T-helper 2 cell treated with Interferon-gamma antibody and Interleukin-4, amounts not matched to agents 5 μg/mL and 100 μg/mL, for 36 hours (primary cell): ENCODE results near the gene ITGA11.
"Not testable (repeated sequence)": the region's sequence is repeated elsewhere in the genome, so short reads cannot be mapped to it uniquely, and the experiment has no call there.

ENCODE experiments used
- DNase-seq: peaks from one replicate; pipeline ENCODE4 v3.0.0; 2021; ENCODE audit warnings: low spot score
- H3K27ac Mint-ChIP-seq: one replicate; pipeline ENCODE4 v1.8.0; 2021; ENCODE audit warnings: mild to moderate bottlenecking, mixed read lengths
- H3K27me3 Mint-ChIP-seq: one replicate; pipeline ENCODE4 v1.8.0; 2021; ENCODE audit warnings: low read depth, mixed read lengths
- H3K36me3 Mint-ChIP-seq: one replicate; pipeline ENCODE4 v1.8.0; 2021; ENCODE audit warnings: low read depth, mixed read lengths
- H3K4me1 Mint-ChIP-seq: one replicate; pipeline ENCODE4 v1.8.0; 2021; ENCODE audit warnings: low read depth, mixed read lengths
- H3K4me3 Mint-ChIP-seq: one replicate; pipeline ENCODE4 v1.8.0; 2022; ENCODE audit warnings: mild to moderate bottlenecking, moderate library complexity, mixed read lengths
- H3K9me3 Mint-ChIP-seq: one replicate; pipeline ENCODE4 v1.8.0; 2021; ENCODE audit warnings: mixed read lengths

ITGA11 gene

GRCh38 chr15:68407141-68407885 is 24.6 kb downstream of the ITGA11 start:
- Mint-ChIP-seq H3K27ac (no peak overlapping the region), H3K36me3 (no peaks in the 10 kb centered on the region), H3K9me3 (no peaks in the 10 kb centered on the region), H3K4me3 (no peak overlapping the region), H3K27me3 (peaks cover 3% of the 10 kb centered on the region), H3K4me1 (no peaks in the 10 kb centered on the region)
- DNase-seq, result no peak

GRCh38 chr15:68405378-68406250 is 26.3 kb downstream of the ITGA11 start:
- no peaks in the 10 kb centered on the region for H3K9me3 Mint-ChIP-seq
- H3K27ac Mint-ChIP-seq, result no peak overlapping the region
- H3K4me1 Mint-ChIP-seq, result no peaks in the 10 kb centered on the region
- H3K4me3 Mint-ChIP-seq, result no peak overlapping the region
- H3K27me3 Mint-ChIP-seq, result peaks cover 3% of the 10 kb centered on the region
- no peak for DNase-seq
- H3K36me3 Mint-ChIP-seq, result no peaks in the 10 kb centered on the region

GRCh38 chr15:68404056-68404798 is 27.7 kb downstream of the ITGA11 start:
- H3K27ac Mint-ChIP-seq, result no peak overlapping the region
- no peaks in the 10 kb centered on the region for H3K9me3 Mint-ChIP-seq
- H3K4me1 Mint-ChIP-seq, result no peaks in the 10 kb centered on the region
- H3K36me3 Mint-ChIP-seq, result no peaks in the 10 kb centered on the region
- no peak overlapping the region for H3K4me3 Mint-ChIP-seq
- H3K27me3 Mint-ChIP-seq, result peaks cover 3% of the 10 kb centered on the region
- no peak for DNase-seq

- H3K4me3 Mint-ChIP-seq, result no peak overlapping the region
- no peaks in the 10 kb centered on the region for H3K36me3 Mint-ChIP-seq
- DNase-seq, result no peak
- no peak overlapping the region for H3K27ac Mint-ChIP-seq
- no peaks in the 10 kb centered on the region for H3K9me3 Mint-ChIP-seq
- H3K27me3 Mint-ChIP-seq, result peaks cover 3% of the 10 kb centered on the region
- no peaks in the 10 kb centered on the region for H3K4me1 Mint-ChIP-seq
These were observed 28.6 kb downstream of the ITGA11 start for GRCh38 chr15:68403161-68403941.

- no peaks in the 10 kb centered on the region for H3K36me3 Mint-ChIP-seq
- DNase-seq, result no peak
- H3K9me3 Mint-ChIP-seq, result no peaks in the 10 kb centered on the region
These were observed 29.4 kb downstream of the ITGA11 start for GRCh38 chr15:68402432-68403160.

DNA sequence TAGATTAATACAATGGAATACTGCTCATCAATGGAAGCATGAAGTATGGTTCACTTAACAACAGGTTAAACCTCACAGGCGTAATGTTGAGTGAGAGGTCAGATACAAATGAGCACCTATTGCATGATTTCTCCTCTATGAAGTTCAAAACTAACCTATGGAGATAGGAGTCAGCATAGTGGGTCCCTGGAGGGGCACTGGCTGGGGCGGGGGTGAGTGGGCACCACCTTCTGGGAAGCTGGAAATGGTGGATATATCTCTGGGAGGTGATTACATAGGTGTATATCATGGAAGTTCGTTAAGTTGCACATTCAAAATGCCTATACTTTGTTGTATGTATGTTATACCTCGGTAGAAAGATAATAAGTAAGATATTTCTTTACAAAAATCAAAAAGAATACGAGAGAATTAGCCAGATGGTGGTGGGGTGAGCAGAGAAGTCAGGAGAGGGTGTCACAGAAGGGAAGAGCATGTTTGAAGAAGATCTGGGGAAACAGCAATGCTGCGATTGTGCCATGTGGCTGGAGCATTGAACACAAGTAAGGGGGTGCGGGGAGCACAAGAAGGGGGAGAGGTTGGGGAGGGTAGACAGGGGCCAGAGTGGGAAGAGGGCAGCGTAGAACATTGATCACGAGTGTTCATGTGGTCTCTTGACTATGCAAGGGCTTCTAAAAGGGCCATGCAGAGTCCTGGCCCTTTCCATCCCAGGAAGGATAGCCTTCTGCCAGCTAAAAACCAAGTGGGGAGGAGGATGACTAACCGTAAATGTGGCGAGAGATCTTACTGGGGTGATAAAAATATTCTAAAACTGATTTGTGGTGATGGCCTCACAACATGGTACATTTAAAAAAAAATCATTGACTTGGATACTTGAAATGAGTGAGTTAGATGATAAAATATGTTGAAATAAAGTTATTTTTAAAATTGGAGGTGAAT is 30.2 kb downstream of the ITGA11 start:
- no peak overlapping the region for H3K4me3 Mint-ChIP-seq
- H3K36me3 Mint-ChIP-seq, result no peaks in the 10 kb centered on the region
- H3K27me3 Mint-ChIP-seq, result no peaks in the 10 kb centered on the region
- H3K27ac Mint-ChIP-seq, result no peak overlapping the region
- H3K9me3 Mint-ChIP-seq, result no peaks in the 10 kb centered on the region
- H3K4me1 Mint-ChIP-seq, result no peaks in the 10 kb centered on the region
- no peak for DNase-seq

More at GRCh38 chr15:68402432-68403160, 29.4 kb downstream of the ITGA11 start:
- Mint-ChIP-seq H3K27me3 (no peaks in the 10 kb centered on the region), H3K4me1 (no peaks in the 10 kb centered on the region), H3K27ac (no peak overlapping the region), H3K4me3 (no peak overlapping the region)

- no peak overlapping the region for H3K4me3 Mint-ChIP-seq
- no peaks in the 10 kb centered on the region for H3K36me3 Mint-ChIP-seq
These were observed 31.9 kb downstream of the ITGA11 start for GRCh38 chr15:68400066-68400456.

GRCh38 chr15:68399096-68400065 is 32.6 kb downstream of the ITGA11 start:
- Mint-ChIP-seq H3K36me3 (no peaks in the 10 kb centered on the region), H3K27me3 (peaks cover 12% of the 10 kb centered on the region), H3K27ac (no peak overlapping the region), H3K4me1 (no peaks in the 10 kb centered on the region), H3K9me3 (peaks cover 6% of the 10 kb centered on the region), H3K4me3 (no peak overlapping the region)
- no peak for DNase-seq

More at GRCh38 chr15:68400066-68400456, 31.9 kb downstream of the ITGA11 start:
- DNase-seq, result no peak
- peaks cover 6% of the 10 kb centered on the region for H3K9me3 Mint-ChIP-seq
- no peak overlapping the region for H3K27ac Mint-ChIP-seq
- peaks cover 5% of the 10 kb centered on the region for H3K27me3 Mint-ChIP-seq
- no peaks in the 10 kb centered on the region for H3K4me1 Mint-ChIP-seq

- H3K4me1 Mint-ChIP-seq, H3K4me3 Mint-ChIP-seq, H3K9me3 Mint-ChIP-seq: not testable (repeated sequence)
These were observed 34.0 kb downstream of the ITGA11 start for GRCh38 chr15:68397999-68398398.

GRCh38 chr15:68396068-68396467 is 35.9 kb downstream of the ITGA11 start:
- Mint-ChIP-seq H3K27me3 (peaks cover 25% of the 10 kb centered on the region), H3K36me3 (no peaks in the 10 kb centered on the region), H3K4me3 (no peak overlapping the region), H3K4me1 (peaks cover 15% of the 10 kb centered on the region), H3K27ac (no peak overlapping the region), H3K9me3 (peaks cover 14% of the 10 kb centered on the region)
- DNase-seq, result no peak

More at GRCh38 chr15:68397999-68398398, 34.0 kb downstream of the ITGA11 start:
- not testable (repeated sequence) for H3K36me3 Mint-ChIP-seq, DNase-seq, H3K27ac Mint-ChIP-seq
- peaks cover 20% of the 10 kb centered on the region for H3K27me3 Mint-ChIP-seq

DNA sequence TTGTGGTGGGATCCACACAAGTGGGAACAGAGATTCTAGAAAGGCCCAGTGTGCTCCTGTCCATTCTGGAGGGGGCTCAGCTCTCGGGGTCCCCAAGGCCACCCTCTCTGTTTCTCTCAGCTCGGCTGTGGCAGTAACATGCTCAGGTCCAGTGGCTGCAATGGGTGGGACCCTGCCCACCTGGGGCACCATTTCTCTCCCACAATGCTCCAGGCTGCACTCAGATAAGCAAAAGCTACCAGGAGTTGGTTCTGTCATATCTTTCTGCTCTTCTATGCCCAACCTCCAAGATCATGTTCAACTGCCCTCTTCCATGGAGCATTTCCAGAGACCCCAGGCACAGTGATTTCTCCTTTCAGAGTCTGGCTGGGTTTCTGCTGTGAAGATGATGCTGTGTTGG is 40.8 kb downstream of the ITGA11 start:
- Mint-ChIP-seq H3K27ac (no peak overlapping the region), H3K4me1 (peaks cover 29% of the 10 kb centered on the region), H3K27me3 (peaks cover 25% of the 10 kb centered on the region), H3K9me3 (peaks cover 14% of the 10 kb centered on the region), H3K36me3 (no peaks in the 10 kb centered on the region), H3K4me3 (no peak overlapping the region)
- DNase-seq, result no peak
